Measurements from ENCODE around the gene C17orf113. TPM values are rescaled to one million over a fixed set of nuclear protein-coding genes. Genes with fewer than 3 reads are reported as not detected.
"Not testable (repeated sequence)": the region's sequence is repeated elsewhere in the genome, so short reads cannot be mapped to it uniquely, and the experiment has no call there.

Gene C17orf113
- total RNA-seq, 2 donors from 2014 or later = 0.84 to 1.2 TPM

DNA sequence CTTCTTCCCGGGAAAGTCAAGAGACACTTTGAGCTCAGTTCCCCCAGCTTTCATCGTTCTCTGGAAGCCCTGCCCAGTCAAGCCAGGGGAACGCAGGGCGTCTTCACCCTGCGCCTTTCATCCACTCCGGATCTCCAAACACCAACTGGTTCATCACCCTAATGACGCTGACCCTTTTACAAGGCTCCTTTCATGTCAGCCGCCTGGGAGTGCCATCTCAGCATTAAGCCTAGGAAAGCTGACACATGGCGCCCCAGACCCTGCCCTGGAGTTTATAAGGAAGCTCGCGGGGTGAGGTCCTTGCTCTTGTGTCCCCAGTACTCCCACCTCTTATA, 32.6 kb downstream of the C17orf113 start:
- peaks cover 13% of the 10 kb centered on the region for H3K4me1 ChIP-seq
- intact Hi-C loops (cut with DNase I) = no loop called here
- TF ChIP-seq, protein P1, sequence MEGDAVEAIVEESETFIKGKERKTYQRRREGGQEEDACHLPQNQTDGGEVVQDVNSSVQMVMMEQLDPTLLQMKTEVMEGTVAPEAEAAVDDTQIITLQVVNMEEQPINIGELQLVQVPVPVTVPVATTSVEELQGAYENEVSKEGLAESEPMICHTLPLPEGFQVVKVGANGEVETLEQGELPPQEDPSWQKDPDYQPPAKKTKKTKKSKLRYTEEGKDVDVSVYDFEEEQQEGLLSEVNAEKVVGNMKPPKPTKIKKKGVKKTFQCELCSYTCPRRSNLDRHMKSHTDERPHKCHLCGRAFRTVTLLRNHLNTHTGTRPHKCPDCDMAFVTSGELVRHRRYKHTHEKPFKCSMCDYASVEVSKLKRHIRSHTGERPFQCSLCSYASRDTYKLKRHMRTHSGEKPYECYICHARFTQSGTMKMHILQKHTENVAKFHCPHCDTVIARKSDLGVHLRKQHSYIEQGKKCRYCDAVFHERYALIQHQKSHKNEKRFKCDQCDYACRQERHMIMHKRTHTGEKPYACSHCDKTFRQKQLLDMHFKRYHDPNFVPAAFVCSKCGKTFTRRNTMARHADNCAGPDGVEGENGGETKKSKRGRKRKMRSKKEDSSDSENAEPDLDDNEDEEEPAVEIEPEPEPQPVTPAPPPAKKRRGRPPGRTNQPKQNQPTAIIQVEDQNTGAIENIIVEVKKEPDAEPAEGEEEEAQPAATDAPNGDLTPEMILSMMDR (IDR thresholded peaks at IDR 0.05) = no peak
- peaks cover 2% of the 10 kb centered on the region for H3K36me3 ChIP-seq
- no peaks in the 10 kb centered on the region for H3K27me3 ChIP-seq
- no peak for DNase-seq
- peak overlapping the region; percentile 97 to 99 for H3K9ac ChIP-seq (ENCODE audit: low read depth in 2 of 2, low read length in 2 of 2)
- no peaks in the 10 kb centered on the region for H3K9me3 ChIP-seq
- H3K4me3 ChIP-seq = peak overlapping the region; percentile 77
- H3K27ac ChIP-seq = peak overlapping the region; percentile 85

DNA sequence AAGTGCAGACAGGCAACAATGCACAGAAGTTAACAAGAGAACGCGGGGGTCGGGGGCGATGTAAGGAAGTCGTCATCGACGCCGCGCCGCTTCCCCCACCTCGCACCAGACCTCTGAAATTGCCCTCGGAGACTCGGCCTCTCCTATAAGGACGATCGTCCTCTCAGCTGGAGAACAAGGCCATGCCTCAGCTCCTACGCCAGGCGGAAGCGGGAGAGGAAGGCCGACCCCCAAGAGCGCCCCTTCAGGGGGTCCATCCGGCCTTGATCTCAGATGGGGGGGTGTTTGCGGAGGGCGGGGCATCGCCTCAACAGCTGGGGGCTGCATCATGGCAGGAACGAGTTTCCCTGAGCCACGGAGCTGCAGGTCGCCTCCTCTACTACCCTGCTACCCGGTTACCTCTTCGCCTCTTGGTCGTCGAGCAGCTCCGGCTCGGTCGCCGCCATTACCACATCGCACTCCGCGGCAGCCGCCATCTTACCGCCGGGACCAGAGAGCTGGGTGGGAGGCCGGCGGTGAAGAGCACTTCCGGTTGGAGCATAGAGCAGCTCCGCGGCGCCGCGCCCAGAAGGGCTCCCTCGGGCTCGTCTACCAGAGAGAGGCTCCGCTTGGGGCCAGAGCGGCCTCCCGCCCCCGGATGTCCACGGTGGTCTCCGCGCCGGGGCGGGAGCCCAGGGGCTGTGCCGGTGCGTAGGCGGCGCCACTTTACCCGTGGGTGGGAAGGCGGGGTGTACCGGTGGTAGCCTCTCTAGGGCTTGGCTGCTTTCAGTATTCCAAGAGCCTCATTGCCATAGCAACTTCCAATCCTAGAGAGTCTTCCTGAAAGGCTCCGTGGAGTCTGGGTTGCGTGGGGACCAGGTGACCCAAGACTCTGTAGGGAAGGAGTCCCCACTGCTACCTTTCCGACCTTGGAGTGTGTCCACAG, 33.2 kb downstream of the C17orf113 start, which contains the start of gene DNAJC7:
Gene DNAJC7 (minus strand): TSS at position 499 of the 925 bp plus-strand sequence. CDS start 23 bp downstream, at position 476.
- intact Hi-C loops (cut with DNase I) = no loop called here
- no peaks in the 10 kb centered on the region for H3K36me3 ChIP-seq
- peaks cover 13% of the 10 kb centered on the region for H3K4me1 ChIP-seq
- TF ChIP-seq, protein P1 (IDR thresholded peaks at IDR 0.05) = no peak
- H3K27ac ChIP-seq = peak within 1 kb of the TSS; percentile 85
- H3K27me3 ChIP-seq = no peaks in the 10 kb centered on the region
- DNase-seq = peak; percentile 90
- peak within 1 kb of the TSS; percentile 77 for H3K4me3 ChIP-seq
- H3K9me3 ChIP-seq = no peaks in the 10 kb centered on the region
- H3K9ac ChIP-seq (ENCODE audit: low read depth in 2 of 2, low read length in 2 of 2) = peak within 1 kb of the TSS; percentile 97 to 99

DNA sequence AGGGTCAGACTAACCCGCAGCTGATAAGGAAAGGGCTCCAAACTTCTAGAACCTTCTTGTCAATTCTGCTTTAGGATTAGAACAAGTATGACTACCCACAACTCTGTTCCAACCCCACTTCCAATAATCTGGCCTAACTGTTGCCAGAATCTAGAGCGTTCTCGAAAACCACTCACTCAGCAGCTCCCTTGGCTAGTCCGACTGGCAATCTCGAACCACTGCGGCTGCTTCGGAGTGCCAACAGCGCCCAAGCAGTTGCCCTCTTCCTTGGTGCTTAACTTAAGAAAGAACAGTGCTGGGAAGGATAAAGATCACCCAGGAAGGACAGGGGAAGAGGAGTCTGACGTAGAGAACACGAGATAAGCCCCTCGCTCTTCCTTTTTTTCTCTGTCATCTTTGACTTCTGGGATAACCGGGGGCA, 34.0 kb downstream of the C17orf113 start:
- TF ChIP-seq, protein P1 (IDR thresholded peaks at IDR 0.05) = no peak
- Histone ChIP-seq H3K9ac (ENCODE audit: low read depth in 2 of 2, low read length in 2 of 2) (peak overlapping the region; percentile 97 to 99), H3K4me3 (peak overlapping the region; percentile 77), H3K27ac (peak overlapping the region; percentile 85), H3K27me3 (no peaks in the 10 kb centered on the region), H3K36me3 (no peaks in the 10 kb centered on the region), H3K4me1 (peaks cover 13% of the 10 kb centered on the region), H3K9me3 (no peaks in the 10 kb centered on the region)
- no peak for DNase-seq
- intact Hi-C loops (cut with DNase I) = no loop called here

DNA sequence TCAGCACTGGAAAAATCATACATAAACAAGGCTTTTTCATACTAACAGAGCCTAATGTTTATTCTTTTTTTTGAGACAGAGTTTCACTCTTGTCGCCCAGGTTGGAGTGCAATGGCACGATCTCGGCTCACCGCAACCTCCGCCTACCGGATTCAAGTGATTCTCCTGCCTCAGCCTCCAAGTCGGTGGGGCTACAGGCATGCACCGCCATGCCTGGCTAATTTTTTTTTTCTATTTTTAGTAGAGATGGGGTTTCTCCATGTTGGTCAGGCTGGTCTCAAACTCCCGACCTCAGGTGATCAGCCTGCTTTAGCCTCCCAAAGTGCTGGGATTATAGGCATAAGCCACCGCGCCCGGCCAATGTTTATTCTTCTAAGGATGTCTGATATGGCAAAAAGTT, 36.7 kb downstream of the C17orf113 start:
- DNase-seq; H3K9ac ChIP-seq (ENCODE audit: low read depth in 2 of 2, low read length in 2 of 2); H3K4me1 ChIP-seq; H3K9me3 ChIP-seq; H3K36me3 ChIP-seq; H3K27me3 ChIP-seq; H3K27ac ChIP-seq; intact Hi-C loops (cut with DNase I); H3K4me3 ChIP-seq: not testable (repeated sequence)

DNA sequence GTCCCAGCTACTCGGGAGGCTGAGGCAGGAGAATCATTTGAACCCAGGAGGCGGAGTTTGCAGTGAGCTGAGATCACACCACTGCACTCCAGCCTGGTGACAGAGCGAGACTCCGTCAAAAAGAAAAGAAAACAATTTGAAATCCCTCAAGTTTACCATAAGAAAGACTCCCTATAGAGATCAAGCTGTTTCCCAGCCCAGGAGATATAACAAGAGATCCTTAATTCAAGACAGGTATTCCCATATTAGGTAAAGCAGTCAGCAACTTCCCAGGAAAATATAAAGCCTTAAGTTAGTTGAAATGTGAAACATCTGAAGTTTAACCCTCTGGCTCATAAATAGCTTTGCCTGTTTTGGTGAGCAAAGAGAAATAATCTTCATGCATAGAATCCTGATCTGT, 38.0 kb downstream of the C17orf113 start:
- H3K4me1 ChIP-seq; intact Hi-C loops (cut with DNase I): not testable (repeated sequence)

DNA sequence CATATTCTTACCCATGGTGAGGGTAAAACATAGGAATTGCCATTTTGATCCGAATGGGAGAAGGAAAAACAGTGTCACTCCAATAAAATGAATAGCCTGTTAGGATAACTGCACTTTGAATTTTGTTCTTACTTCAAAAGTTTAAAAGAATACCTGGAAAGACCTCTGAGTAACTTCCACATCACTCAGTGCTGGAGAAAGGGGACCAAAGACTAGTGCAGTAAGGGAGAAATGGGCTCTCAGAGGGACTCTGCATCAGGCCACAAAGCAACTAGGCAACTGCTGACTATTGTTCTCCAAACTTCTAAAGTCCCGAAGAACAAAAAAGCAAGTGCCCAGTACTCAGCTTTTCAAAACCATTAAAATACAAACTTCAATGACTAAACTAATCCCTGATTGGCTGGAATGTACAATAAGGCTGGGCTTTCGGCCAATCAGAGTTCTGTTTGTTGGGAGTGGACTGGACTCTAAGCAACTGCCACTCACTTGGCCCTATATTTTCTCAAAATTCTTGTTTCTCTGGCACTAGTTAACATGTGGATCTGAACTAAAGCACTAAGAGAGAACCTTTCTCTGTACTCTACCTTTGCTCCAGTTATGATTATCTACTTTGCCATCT, 39.4 kb downstream of the C17orf113 start:
- Histone ChIP-seq H3K4me3 (no peak overlapping the region), H3K9ac (ENCODE audit: low read depth in 2 of 2, low read length in 2 of 2) (no peak overlapping the region), H3K27me3 (no peaks in the 10 kb centered on the region), H3K4me1 (peaks cover 5% of the 10 kb centered on the region), H3K27ac (no peak overlapping the region), H3K9me3 (no peaks in the 10 kb centered on the region), H3K36me3 (no peaks in the 10 kb centered on the region)
- intact Hi-C loops (cut with DNase I) = no loop called here
- TF ChIP-seq, protein P1 (IDR thresholded peaks at IDR 0.05) = no peak
- no peak for DNase-seq

More for the DNA sequence above, 38.0 kb downstream of the C17orf113 start:
- not testable (repeated sequence) for H3K4me3 ChIP-seq; H3K27me3 ChIP-seq; H3K9ac ChIP-seq (ENCODE audit: low read depth in 2 of 2, low read length in 2 of 2); H3K27ac ChIP-seq; H3K9me3 ChIP-seq; H3K36me3 ChIP-seq; DNase-seq

DNA sequence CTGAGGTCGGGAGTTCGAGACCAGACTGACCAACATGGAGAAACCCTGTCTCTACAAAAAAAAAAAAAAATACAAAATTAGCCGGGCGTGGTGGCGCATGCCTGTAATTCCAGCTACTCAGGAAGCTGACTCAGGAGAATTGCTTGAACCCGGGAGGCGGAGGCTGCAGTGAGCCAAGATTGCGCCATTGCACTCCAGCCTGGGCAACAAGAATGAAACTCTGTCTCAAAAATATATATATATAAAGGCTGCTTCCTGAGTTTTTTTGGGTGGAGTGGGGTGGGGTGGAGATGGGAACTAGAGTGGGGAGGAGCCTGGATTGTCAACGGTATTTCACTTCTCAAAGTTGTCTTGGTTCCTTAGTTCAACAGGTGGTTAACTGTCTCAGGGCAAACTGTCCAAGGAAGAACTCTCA, 40.1 kb downstream of the C17orf113 start:
- H3K36me3 ChIP-seq; DNase-seq; H3K9ac ChIP-seq (ENCODE audit: low read depth in 2 of 2, low read length in 2 of 2); H3K4me3 ChIP-seq; H3K4me1 ChIP-seq; H3K27me3 ChIP-seq; H3K27ac ChIP-seq; H3K9me3 ChIP-seq; intact Hi-C loops (cut with DNase I): not testable (repeated sequence)

All from colonic mucosa (tissue), 4 donors.